ENCODE measurements around the gene MACROD2.

MACROD2 gene

DNA sequence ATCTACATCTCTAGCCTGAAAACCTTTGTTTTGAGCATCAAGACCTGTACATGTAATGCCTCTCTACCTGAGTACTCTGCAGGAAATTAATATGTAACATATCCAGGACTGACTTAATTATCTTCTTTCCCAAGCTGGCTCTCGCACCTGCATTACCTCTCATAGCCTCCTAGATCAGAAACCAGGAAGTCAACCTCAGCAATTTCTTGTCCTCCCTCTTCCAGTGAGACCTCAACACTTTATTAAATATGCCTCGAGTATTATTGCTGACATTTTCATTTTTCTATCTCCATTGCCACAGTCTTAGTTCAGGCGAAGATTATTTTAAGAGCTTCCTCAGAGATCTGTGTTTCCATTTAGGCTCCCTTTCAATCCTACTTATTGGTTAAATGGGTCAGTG, 69.0 kb downstream of the MACROD2 start:
- DNase-seq, result no peak

DNA sequence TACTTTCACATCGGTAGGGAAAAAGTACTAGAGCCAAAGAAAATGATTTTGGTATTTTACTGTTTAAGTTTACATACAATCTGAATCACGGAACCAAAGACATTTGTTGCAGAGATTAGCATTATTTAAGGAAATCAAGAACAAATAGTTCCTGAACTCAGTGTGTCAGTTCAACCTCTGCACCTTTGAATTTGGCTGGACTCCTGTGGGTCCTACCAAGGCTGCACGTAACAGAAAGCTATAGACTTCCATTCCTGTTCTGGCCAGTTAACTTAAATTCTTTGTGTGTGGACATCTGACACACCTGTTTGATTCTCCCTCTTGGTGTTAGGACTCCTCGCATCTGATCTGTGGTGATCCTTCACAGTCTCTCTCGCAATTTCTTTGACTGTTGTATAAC, 69.6 kb downstream of the MACROD2 start:
- DNase-seq, result no peak

GRCh38 chr20:14065774-14066173, 70.5 kb downstream of the MACROD2 start:
- DNase-seq, result no peak

- no peak for DNase-seq
Observed at GRCh38 chr20:14067603-14068002, 72.3 kb downstream of the MACROD2 start.

DNA sequence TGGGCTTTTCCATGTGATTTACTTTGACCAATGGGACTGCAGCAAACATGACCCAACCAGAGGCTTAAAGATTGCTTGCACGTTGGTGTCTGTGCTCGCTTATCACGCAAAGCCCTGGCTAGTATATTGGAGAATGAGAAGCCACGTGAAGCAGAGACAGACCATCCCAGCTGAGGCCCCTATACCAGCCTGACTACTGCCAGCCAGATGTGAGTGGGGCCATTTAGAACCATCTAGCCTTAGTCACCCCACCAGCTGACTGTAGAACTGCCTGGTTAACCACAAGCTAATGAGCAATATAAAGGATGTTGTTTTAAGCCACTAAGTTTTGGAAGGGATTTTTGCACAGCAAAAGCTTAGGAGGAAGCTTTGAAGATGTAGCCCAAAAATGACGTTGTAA, 74.5 kb downstream of the MACROD2 start:
- no peak for DNase-seq

DNA sequence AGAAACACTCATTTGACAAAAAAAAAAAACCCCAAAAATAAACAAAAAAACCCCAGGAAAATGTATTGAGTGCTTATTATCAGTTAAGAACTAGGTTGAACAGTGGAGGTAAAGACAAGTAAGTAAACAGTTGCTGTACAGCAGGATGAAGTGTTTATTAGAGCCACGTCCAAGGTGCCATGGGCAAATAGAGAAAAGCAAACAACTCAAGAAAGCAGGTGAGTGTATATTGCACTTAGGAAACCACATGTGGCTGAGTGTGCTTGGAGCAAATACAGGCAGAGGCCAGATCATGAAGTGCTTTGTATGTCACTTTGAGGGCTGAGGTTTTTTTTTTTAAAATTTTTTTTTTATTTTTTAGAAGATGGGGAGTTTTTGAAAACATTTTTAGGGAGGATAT, 98.3 kb downstream of the MACROD2 start:
- DNase-seq, result no peak

DNA sequence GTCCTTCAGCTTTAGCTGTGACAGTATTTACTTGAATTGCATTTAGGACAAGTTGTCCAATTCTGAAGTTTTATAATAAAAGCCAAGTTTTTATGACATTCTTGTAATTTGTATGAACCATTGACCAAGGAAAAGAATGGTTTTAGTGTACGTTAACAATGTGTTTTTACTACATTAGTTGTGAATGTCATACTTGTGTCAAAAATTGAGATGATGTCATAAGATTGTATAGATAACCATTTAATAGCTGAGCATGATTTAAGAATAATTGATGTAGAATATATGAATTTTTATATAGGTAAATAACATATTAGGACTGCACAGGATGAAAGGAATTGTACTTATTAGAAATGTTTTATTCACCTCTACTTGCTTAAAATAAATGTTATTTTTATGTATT, 102.9 kb downstream of the MACROD2 start:
- DNase-seq, result no peak

GRCh38 chr20:14113416-14113815, 118.1 kb downstream of the MACROD2 start:
- no peak for DNase-seq

GRCh38 chr20:14114065-14114704, 118.9 kb downstream of the MACROD2 start:
- no peak for DNase-seq

GRCh38 chr20:14116037-14116436, 120.7 kb downstream of the MACROD2 start:
- DNase-seq, result no peak

DNA sequence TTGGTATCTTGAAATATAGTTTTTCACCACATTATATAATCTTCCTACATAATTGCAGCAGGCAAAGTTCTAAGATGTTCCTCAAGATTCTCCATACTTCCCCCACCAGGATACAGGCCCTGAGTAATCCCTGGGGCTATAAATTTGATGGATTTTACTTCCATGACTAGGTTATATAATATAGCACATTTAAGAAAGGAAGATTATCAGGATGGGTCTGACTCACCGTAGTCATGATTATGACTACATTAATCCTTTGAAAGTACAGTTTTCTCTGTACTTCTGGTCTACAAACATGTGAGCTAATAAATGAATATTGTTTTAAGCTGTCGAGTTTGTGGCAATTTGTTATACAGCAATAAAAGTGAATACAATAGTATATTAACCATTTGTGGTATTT, 122.5 kb downstream of the MACROD2 start:
- DNase-seq, result no peak

DNA sequence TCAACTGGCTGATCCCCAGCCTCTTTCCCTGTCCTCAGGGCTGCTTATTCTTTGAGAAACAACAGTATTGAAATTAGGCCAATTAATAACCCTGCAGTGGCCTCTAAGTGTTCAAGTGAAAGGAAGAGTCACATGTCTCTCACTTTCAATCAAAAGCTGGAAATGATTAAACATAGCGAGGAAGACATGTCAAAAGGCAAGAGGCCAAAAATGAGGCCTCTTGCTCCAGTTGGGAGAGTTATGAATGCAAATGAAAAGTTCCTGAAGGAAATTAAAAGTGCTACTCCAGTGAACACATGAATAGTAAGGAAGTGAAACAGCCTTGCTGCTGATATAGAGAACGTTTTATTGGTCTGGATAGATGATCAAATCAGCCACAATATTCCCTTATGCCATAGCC, 131.5 kb downstream of the MACROD2 start:
- no peak for DNase-seq

DNA sequence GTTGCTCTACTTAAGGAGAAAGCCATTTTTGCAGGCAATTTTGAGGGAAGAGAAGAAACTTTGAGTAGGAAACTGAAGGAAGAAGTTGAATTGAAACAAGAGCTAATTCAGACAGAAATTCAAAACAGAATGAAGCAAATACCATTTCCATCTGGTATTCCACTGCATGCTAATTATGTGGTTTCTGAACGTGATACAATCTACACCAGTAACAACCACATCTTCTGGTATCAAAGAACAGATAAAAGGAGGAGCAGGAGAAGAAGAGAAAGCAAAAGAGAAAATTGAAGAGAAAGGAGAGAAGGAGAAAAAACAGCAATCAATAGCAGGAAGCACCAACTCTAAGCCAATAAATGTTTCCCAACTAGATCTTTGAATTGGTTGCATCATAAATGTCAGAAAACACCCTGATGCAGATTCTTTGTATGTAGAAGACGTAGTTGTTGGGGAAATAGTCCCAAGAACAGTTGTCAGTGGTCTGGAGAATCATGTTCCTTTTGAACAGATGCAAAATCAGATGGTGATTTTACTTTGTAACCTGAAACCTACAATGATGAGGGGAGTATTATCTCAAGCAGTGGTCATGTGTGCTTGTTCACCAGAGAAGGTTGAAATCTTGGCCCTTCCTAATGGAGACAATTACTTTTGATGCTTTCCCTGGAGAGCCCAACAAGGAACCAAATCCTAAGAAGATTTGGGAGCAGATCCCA, 132.4 kb downstream of the MACROD2 start:
- DNase-seq, result no peak

GRCh38 chr20:14134004-14134403, 138.7 kb downstream of the MACROD2 start:
- DNase-seq, result no peak

DNA sequence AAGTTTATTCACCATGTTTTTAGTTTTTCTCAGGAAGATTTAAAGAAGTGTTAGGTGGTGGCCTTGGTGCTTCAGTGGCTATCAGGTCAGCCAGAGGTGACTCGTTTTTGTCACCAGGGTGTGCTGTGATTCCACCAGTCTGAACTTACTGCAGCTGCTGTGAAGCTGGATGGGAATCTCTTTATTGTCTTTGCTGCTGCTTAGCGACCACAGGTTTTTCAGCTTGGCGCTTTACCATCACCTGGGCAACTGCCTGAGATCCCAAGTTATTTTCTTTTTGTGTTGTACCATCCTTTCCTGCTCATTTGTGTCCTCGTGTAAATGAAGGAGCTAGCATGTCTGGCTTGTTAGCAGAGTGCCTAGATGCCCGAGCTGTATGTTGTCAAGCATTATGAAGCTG, 146.9 kb downstream of the MACROD2 start:
- DNase-seq, result no peak

DNA sequence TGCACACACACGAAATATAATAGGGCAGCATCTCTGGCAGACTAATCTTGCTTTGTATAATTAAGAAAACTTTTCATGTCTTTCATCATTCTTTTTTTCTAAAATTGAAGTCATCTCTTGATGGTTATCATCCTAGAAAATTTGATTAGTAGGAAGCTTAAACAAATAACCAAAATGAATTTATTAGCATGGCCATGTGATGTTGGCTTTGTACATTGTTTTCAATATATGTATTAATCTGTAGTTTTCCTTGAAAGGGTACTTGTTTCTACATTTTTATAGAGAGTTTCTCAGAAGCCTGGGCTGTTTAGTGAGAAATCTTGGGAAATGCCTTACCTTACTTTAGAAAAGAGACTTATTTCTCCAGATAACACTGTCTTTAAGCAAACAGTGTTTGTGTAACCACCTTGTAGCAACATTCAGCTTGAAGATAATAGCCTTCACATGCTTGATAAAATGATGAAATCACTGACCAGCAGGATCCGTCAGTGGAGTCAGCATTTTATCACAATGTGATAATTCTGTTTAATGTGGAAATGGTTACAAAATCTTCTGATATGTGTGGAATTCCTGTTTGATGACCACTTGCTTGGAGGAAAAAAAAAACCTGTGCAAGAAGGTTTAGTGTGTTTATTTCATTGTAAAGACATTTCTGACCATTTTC, 147.8 kb downstream of the MACROD2 start:
- DNase-seq, result no peak

- no peak for DNase-seq
Observed at GRCh38 chr20:14148042-14148441, 152.7 kb downstream of the MACROD2 start.

DNA sequence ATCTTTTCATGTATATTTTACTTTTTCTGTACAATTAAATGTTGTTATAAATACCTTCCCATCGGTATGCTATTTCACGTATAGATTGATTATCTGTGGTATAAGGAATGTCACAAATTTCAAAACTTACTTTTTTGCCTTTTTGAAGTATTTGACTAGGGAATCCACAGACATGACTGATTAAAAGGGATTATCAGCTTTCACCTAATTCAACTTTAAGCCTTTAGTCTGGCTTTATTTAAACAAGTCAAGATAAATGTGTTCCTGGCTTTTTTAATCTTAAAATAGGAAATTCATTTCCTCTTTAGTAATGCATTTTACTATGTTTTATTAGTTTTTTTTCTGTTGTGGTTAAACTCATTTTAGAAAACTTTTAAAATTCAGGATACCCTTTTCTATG, 160.0 kb downstream of the MACROD2 start:
- no peak for DNase-seq

GRCh38 chr20:14178528-14178927, 183.2 kb downstream of the MACROD2 start:
- DNase-seq, result no peak

- DNase-seq, result no peak
Observed at GRCh38 chr20:14178952-14179351, 183.6 kb downstream of the MACROD2 start.

DNA sequence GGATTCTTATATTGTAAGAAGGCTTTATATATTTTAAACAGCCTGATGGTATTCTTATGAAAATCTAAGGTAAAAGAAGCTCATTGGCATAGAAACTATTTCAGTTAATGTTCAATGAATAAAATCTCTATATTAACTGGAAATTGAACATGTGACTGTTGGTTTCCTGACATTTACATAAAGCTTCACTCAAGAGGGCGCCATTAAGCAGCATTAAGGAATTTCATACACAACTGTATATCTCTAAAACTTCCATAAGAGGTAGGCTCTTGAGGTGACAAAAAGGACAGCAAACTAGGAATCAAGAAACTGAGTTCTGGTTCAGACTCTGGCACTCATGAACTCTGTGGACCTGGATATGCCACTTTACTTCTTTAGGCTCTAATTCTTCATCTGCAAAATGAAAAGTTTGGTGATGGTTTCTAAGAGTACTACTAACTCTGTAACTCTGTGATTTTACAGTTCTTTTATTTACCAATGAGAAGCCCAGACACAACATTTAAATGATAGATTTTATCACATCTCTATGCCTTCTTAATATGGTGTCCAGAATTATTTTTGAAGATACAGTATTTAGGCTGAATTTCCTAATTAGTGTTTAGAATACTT, 194.6 kb downstream of the MACROD2 start:
- no peak for DNase-seq

DNA sequence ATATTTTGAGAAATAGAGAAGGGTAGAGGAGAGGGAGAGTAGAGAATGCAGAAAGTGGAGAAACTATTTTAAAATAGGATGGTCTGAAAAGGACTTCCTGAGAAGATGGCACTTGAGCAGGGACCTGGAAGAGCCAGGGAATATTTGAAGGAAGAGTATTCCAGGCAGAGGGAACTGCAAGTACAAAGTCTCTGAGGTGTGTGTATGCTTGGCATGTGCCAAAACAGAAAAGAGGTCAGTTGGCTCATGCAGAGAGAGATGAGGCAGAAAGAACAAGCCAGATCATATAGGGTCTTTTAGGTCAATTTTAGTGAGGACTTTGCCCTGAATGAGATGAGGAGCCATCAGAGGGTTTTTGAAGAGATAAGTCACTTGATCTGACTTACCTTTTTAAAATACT, 196.2 kb downstream of the MACROD2 start:
- DNase-seq, result no peak

GRCh38 chr20:14193443-14193842, 198.1 kb downstream of the MACROD2 start:
- DNase-seq, result no peak

GRCh38 chr20:14193885-14194284, 198.6 kb downstream of the MACROD2 start:
- DNase-seq, result no peak
